GM15510 (cell line): ENCODE results near the gene ARID3A.

Source experiments
- POLR2A ChIP-seq: IDR thresholded peaks from 3 replicates; pipeline ENCODE4 v1.6.1; 2011; ENCODE audit warnings: borderline replicate concordance; ENCODE audit not compliant: insufficient read length; ENCODE audit errors: extremely low read depth

The ARID3A gene

GRCh38 chr19:1017906-1018305, 92.1 kb downstream of the ARID3A start:
- no peak for TF ChIP-seq POLR2A

GRCh38 chr19:1018393-1018792, 92.6 kb downstream of the ARID3A start:
- no peak for TF ChIP-seq POLR2A

- TF ChIP-seq POLR2A = no peak
Measured at GRCh38 chr19:1018932-1019615, 93.2 kb downstream of the ARID3A start.

- no peak for TF ChIP-seq POLR2A
Measured at GRCh38 chr19:1019616-1019961, 93.8 kb downstream of the ARID3A start.

DNA sequence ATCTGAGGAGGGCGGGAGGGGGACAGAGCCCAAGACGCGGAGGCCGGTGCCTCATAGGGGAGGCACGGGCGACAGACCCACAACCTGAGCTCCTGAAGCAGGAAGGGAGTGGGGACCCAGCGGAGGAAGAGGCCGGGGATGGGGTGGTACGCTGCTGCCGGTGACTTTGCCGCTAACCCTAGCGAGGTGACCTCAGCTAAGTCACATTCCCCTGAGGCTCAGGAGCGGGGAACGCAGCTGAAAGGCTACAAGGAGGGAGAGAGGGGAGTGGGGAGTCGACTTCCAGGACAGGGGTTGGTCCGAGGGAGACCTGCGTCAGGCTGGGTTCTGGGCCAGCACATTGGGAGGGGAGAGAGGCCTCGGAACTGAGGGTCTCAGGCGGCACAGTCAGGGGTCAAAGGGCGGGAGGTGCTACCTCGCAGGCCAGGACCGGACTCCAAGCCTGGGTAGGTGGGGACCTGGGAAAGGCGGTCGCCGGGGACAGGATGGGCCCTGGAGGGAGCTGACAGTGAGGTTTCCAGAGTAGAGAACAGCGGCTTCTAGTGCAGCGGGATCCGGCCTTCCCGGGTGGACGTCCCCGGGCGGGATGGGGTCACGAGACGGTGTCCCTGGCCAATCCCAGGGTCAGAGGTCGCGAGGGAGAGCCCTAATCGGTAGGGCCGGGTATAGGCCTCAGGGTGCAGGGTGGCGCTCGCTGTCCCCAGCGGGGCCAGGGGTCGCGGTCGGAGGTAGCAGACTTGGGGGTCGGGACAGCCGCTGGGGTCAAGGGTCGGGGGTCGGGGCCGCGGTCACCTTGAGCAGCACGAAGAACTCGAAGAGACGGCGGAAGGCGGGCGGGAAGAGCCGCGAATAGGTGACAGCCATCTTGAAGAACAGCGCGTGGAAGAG, 94.4 kb downstream of the ARID3A start:
- TF ChIP-seq POLR2A = no peak

- TF ChIP-seq POLR2A = peak; percentile 86
Measured at GRCh38 chr19:1020868-1021425, 95.1 kb downstream of the ARID3A start, which contains the start of gene TMEM259. Gene TMEM259 (minus strand): TSS chr19:1021123. CDS start chr19:1020996, 127 bp downstream.
